MM.1S (cell line): Measurements from ENCODE around the gene ESPN.

Experiments used
- DNase-seq: peaks from one replicate; pipeline ENCODE4 v3.0.0-alpha.2; 2015
- H2AFZ ChIP-seq: fragments of 300-600 bp; sonication (generic); 2 replicates; pipeline ENCODE4 v1.6.0; 2016; ENCODE audit warnings: antibody characterized with exemption, low read length
- H3F3A ChIP-seq: fragments of 300-600 bp; sonication (generic); 2 replicates; pipeline ENCODE4 v1.6.1; 2016; ENCODE audit warnings: mild to moderate bottlenecking, antibody characterized with exemption, low read length, moderate library complexity, mixed read lengths; ENCODE audit not compliant: insufficient read depth
- H3K27ac ChIP-seq: fragments of 300-600 bp; sonication (generic); 2 replicates; pipeline ENCODE4 v1.5.1; 2016; ENCODE audit warnings: mild to moderate bottlenecking, low read length
- H3K27me3 ChIP-seq: fragments of 300-600 bp; sonication (generic); replicated peaks from 2 replicates; pipeline ENCODE4 v1.6.0; 2016; ENCODE audit warnings: low read length; ENCODE audit not compliant: insufficient read depth
- H3K36me3 ChIP-seq: fragments of 300-600 bp; sonication (generic); replicated peaks from 2 replicates; pipeline ENCODE4 v1.6.1; 2016; ENCODE audit warnings: mild to moderate bottlenecking, low read length, mixed read lengths; ENCODE audit not compliant: insufficient read depth
- H3K4me1 ChIP-seq: fragments of 300-600 bp; sonication (generic); 2 replicates; pipeline ENCODE4 v1.6.1; 2016; ENCODE audit warnings: low read length, mixed read lengths
- H3K4me2 ChIP-seq: fragments of 300-600 bp; sonication (generic); 2 replicates; pipeline ENCODE4 v1.6.0; 2016; ENCODE audit warnings: low read depth, low read length
- H3K4me3 ChIP-seq: fragments of 300-600 bp; sonication (generic); 2 replicates; pipeline ENCODE4 v1.5.1; 2016; ENCODE audit warnings: low read length, mixed read lengths
- H3K79me2 ChIP-seq: fragments of 300-600 bp; sonication (generic); 2 replicates; pipeline ENCODE4 v1.6.1; 2016; ENCODE audit warnings: mixed run types, low read length, mixed read lengths
- H3K9ac ChIP-seq: fragments of 300-600 bp; sonication (generic); 2 replicates; pipeline ENCODE4 v1.6.1; 2016; ENCODE audit warnings: low read length, mixed read lengths
- H3K9me2 ChIP-seq: fragments of 300-600 bp; sonication (generic); replicated peaks from 2 replicates; pipeline ENCODE4 v1.6.1; 2016; ENCODE audit warnings: mild to moderate bottlenecking, low read length, mixed read lengths; ENCODE audit not compliant: insufficient read depth
- H3K9me3 ChIP-seq: fragments of 300-600 bp; sonication (generic); replicated peaks from 2 replicates; pipeline ENCODE4 v1.6.1; 2016; ENCODE audit warnings: mild to moderate bottlenecking, low read length, mixed read lengths; ENCODE audit not compliant: insufficient read depth
- H4K20me1 ChIP-seq: fragments of 300-600 bp; sonication (generic); 2 replicates; pipeline ENCODE4 v1.6.1; 2016; ENCODE audit warnings: mild to moderate bottlenecking, low read length, moderate library complexity, mixed read lengths; ENCODE audit not compliant: insufficient read depth
- EZH2 ChIP-seq: fragments of 300-600 bp; sonication (generic); optimal IDR thresholded peaks from 2 replicates; pipeline ENCODE3; 2017; ENCODE audit warnings: low read depth, mild to moderate bottlenecking, antibody characterized with exemption, low read length, mixed read lengths
- EZH2phosphoT487 ChIP-seq: fragments of 300-600 bp; sonication (generic); IDR thresholded peaks from 2 replicates; pipeline ENCODE4 v1.6.1; 2018; ENCODE audit warnings: antibody characterized with exemption, low read length
- TF ChIP-seq, protein P1 (sequence below): fragments of 300-600 bp; sonication (generic); IDR thresholded peaks from 2 replicates; pipeline ENCODE4 v1.5.1; 2016; ENCODE audit warnings: antibody characterized with exemption, low read length, mixed read lengths

Gene ESPN

DNA sequence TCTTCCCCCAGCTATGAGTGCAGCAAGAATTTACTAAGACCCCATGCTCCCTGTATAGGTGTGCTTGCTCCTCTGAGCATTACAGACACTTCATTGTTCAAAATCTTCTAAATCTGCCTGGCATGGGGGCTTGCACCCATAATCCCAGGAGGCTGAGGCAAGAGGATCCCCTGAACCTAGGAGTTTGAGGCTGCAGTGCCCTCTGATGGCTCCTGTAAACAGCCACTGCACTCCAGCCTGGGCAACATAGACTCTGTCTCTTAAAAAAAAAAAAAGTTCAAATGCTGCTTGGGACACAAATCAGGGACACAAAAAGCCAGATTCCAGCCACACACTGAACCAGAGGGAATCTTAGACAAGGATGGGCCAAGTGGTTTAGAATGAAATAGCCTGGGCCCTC lies 27.6 kb upstream of the ESPN start:
- H3K9me2 ChIP-seq: no peaks in the 10 kb centered on the region
- H3K4me3 ChIP-seq: no peak overlapping the region
- H3K4me1 ChIP-seq: peaks cover 3% of the 10 kb centered on the region; the same call in 1 of the 2 replicates
- H3K27ac ChIP-seq: no peak overlapping the region
- no peak overlapping the region for H3K9ac ChIP-seq
- no peaks in the 10 kb centered on the region for H3K9me3 ChIP-seq
- H4K20me1 ChIP-seq: no peaks in the 10 kb centered on the region
- TF ChIP-seq, protein P1, sequence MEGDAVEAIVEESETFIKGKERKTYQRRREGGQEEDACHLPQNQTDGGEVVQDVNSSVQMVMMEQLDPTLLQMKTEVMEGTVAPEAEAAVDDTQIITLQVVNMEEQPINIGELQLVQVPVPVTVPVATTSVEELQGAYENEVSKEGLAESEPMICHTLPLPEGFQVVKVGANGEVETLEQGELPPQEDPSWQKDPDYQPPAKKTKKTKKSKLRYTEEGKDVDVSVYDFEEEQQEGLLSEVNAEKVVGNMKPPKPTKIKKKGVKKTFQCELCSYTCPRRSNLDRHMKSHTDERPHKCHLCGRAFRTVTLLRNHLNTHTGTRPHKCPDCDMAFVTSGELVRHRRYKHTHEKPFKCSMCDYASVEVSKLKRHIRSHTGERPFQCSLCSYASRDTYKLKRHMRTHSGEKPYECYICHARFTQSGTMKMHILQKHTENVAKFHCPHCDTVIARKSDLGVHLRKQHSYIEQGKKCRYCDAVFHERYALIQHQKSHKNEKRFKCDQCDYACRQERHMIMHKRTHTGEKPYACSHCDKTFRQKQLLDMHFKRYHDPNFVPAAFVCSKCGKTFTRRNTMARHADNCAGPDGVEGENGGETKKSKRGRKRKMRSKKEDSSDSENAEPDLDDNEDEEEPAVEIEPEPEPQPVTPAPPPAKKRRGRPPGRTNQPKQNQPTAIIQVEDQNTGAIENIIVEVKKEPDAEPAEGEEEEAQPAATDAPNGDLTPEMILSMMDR: peak; percentile 17
- TF ChIP-seq EZH2 (no peak), EZH2phosphoT487 (no peak)
- peaks cover 7% of the 10 kb centered on the region for H3K79me2 ChIP-seq
- H2AFZ ChIP-seq: no peak overlapping the region
- H3K27me3 ChIP-seq: peaks cover 14% of the 10 kb centered on the region
- H3K36me3 ChIP-seq: no peaks in the 10 kb centered on the region
- H3K4me2 ChIP-seq: no peak overlapping the region
- DNase-seq: no peak
- H3F3A ChIP-seq: 0 out of 2 replicates have a peak, but pooled peaks cover 4% of the 10 kb centered on the region

DNA sequence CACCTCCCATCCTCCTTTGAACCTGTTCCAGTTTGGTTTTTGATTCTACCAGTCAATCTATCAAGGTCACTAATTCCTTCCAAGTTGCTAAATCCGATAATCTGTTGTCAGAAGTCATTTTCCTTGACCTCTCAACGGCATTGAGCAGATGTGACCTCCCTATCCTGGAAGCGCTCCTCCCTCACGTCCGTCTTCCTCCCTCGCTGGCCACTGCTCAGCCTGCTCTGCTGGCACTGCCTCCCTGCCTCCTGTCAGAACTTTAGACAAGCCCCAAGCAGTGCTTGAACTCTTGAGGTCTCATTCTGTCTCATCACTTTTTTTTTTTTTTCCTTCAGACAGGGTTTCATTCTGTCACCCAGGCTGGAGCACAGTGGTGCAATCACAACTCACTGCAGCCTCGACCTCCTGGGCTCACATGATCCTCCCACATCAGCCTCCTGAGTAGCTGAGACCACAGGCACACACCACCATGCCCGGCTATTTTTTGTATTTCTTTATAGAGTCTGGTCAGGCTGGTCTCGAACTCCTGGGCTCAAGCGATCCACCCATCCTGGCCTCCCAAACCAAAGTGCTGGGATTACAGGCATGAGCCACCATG lies 26.6 kb upstream of the ESPN start:
- Histone ChIP-seq H3K9me3 (no peaks in the 10 kb centered on the region), H3F3A (0 out of 2 replicates have a peak, but pooled peaks cover 4% of the 10 kb centered on the region), H3K9ac (no peak overlapping the region), H3K27ac (no peak overlapping the region), H3K79me2 (no peaks in the 10 kb centered on the region), H3K36me3 (no peaks in the 10 kb centered on the region), H3K4me2 (no peak overlapping the region), H3K4me1 (0 out of 2 replicates have a peak, but pooled peaks cover 2% of the 10 kb centered on the region), H4K20me1 (no peaks in the 10 kb centered on the region), H3K27me3 (peaks cover 19% of the 10 kb centered on the region), H3K9me2 (no peaks in the 10 kb centered on the region), H3K4me3 (no peak overlapping the region), H2AFZ (no peak overlapping the region)
- TF ChIP-seq, protein P1: no peak
- TF ChIP-seq EZH2phosphoT487: no peak
- no peak for TF ChIP-seq EZH2
- DNase-seq: no peak

DNA sequence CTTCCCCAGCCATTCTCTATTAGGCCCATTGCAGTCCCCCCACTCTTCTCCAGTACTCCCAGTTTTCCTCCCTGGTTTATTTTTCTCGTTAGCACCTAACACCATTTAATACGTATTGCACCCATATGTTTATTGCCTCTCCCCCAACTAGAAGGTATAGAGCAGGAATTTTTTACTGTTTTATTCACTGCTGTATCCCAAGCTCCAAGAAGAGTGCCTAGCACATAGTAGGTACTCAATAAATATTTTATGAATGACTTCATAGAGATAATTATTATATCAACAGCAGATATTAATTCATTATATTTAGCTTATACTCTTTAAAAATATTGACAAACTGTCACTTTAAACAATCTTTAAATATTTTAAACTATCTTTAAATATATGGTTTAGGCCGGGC lies 25.3 kb upstream of the ESPN start:
- H3K9me3 ChIP-seq: no peaks in the 10 kb centered on the region
- H3F3A ChIP-seq: no peaks in the 10 kb centered on the region
- H3K27ac ChIP-seq: no peak overlapping the region
- no peaks in the 10 kb centered on the region for H3K36me3 ChIP-seq
- peaks cover 23% of the 10 kb centered on the region for H3K27me3 ChIP-seq
- H4K20me1 ChIP-seq: no peaks in the 10 kb centered on the region
- no peak overlapping the region for H3K4me3 ChIP-seq
- 0 out of 2 replicates have a peak, but pooled peaks cover under 1% of the 10 kb centered on the region for H3K4me1 ChIP-seq
- H3K4me2 ChIP-seq: no peak overlapping the region
- H3K79me2 ChIP-seq: no peaks in the 10 kb centered on the region
- no peak overlapping the region for H2AFZ ChIP-seq
- no peak overlapping the region for H3K9ac ChIP-seq
- no peaks in the 10 kb centered on the region for H3K9me2 ChIP-seq
- DNase-seq: no peak
- TF ChIP-seq EZH2 (no peak), EZH2phosphoT487 (no peak)
- TF ChIP-seq, protein P1: no peak
